ENCODE results near the gene CROCC2.

The CROCC2 gene

GRCh38 chr2:241005569-241005968, 99.4 kb downstream of the CROCC2 start:
- no peaks in the 10 kb centered on the region for H3K36me3 ChIP-seq (ENCODE audit: control insufficient read depth, low read length)
- no peak for TF ChIP-seq EZH2phosphoT487 (IDR thresholded peaks at IDR 0.05; ENCODE audit: borderline replicate concordance, low read length)
- no peak for TF ChIP-seq CTCF (IDR thresholded peaks at IDR 0.05; ENCODE audit: low read depth, low read length, poor library complexity, severe bottlenecking)
- no peak overlapping the region for H3K4me3 ChIP-seq (ENCODE audit: low read length)
- no peak overlapping the region for H3K4me2 ChIP-seq (ENCODE audit: low read length)
- no peaks in the 10 kb centered on the region for H3K9me2 ChIP-seq (replicated peaks; ENCODE audit: control insufficient read depth, low read length)
- no peaks in the 10 kb centered on the region for H3K27me3 ChIP-seq (ENCODE audit: control insufficient read depth, low read length)
- H3K79me2 ChIP-seq (ENCODE audit: control insufficient read depth, low read length), result no peaks in the 10 kb centered on the region
- no peaks in the 10 kb centered on the region for H3F3A ChIP-seq (ENCODE audit: control insufficient read depth, insufficient read depth)
- no peak overlapping the region for H3K27ac ChIP-seq (ENCODE audit: low read depth, low read length)
- H3K9me3 ChIP-seq (ENCODE audit: control insufficient read depth, insufficient read depth, low read length), result peaks cover 20% of the 10 kb centered on the region
- no peaks in the 10 kb centered on the region for H3K4me1 ChIP-seq (ENCODE audit: control insufficient read depth, low read length)
- H4K20me1 ChIP-seq (ENCODE audit: control insufficient read depth, insufficient read depth, low read depth, low read length), result no peaks in the 10 kb centered on the region

GRCh38 chr2:241006412-241006811, 100.3 kb downstream of the CROCC2 start:
- H3K4me3 ChIP-seq (ENCODE audit: low read length), result no peak overlapping the region
- H3K27me3 ChIP-seq (ENCODE audit: control insufficient read depth, low read length), result no peaks in the 10 kb centered on the region
- H3K4me2 ChIP-seq (ENCODE audit: low read length), result no peak overlapping the region
- no peaks in the 10 kb centered on the region for H3F3A ChIP-seq (ENCODE audit: control insufficient read depth, insufficient read depth)
- no peak for TF ChIP-seq EZH2phosphoT487 (IDR thresholded peaks at IDR 0.05; ENCODE audit: borderline replicate concordance, low read length)
- no peak for TF ChIP-seq CTCF (IDR thresholded peaks at IDR 0.05; ENCODE audit: low read depth, low read length, poor library complexity, severe bottlenecking)
- H3K27ac ChIP-seq (ENCODE audit: low read depth, low read length), result no peak overlapping the region
- H3K9me2 ChIP-seq (replicated peaks; ENCODE audit: control insufficient read depth, low read length), result no peaks in the 10 kb centered on the region
- no peaks in the 10 kb centered on the region for H3K4me1 ChIP-seq (ENCODE audit: control insufficient read depth, low read length)
- no peaks in the 10 kb centered on the region for H4K20me1 ChIP-seq (ENCODE audit: control insufficient read depth, insufficient read depth, low read depth, low read length)
- no peaks in the 10 kb centered on the region for H3K79me2 ChIP-seq (ENCODE audit: control insufficient read depth, low read length)
- H3K9me3 ChIP-seq (ENCODE audit: control insufficient read depth, insufficient read depth, low read length), result peaks cover 20% of the 10 kb centered on the region
- H3K36me3 ChIP-seq (ENCODE audit: control insufficient read depth, low read length), result no peaks in the 10 kb centered on the region

- Histone ChIP-seq H3K4me1 (ENCODE audit: control insufficient read depth, low read length) (no peaks in the 10 kb centered on the region), H3K79me2 (ENCODE audit: control insufficient read depth, low read length) (no peaks in the 10 kb centered on the region), H4K20me1 (ENCODE audit: control insufficient read depth, insufficient read depth, low read depth, low read length) (no peaks in the 10 kb centered on the region), H3K36me3 (ENCODE audit: control insufficient read depth, low read length) (no peaks in the 10 kb centered on the region), H3K27ac (ENCODE audit: low read depth, low read length) (no peak overlapping the region), H3K9me3 (ENCODE audit: control insufficient read depth, insufficient read depth, low read length) (peaks cover 20% of the 10 kb centered on the region), H3K27me3 (ENCODE audit: control insufficient read depth, low read length) (no peaks in the 10 kb centered on the region), H3K9me2 (replicated peaks; ENCODE audit: control insufficient read depth, low read length) (no peaks in the 10 kb centered on the region), H3K4me2 (ENCODE audit: low read length) (no peak overlapping the region), H3F3A (ENCODE audit: control insufficient read depth, insufficient read depth) (no peaks in the 10 kb centered on the region), H3K4me3 (ENCODE audit: low read length) (no peak overlapping the region)
- TF ChIP-seq EZH2phosphoT487 (IDR thresholded peaks at IDR 0.05; ENCODE audit: borderline replicate concordance, low read length), result no peak
These were observed 101.0 kb downstream of the CROCC2 start for GRCh38 chr2:241007111-241007510.

- no peaks in the 10 kb centered on the region for H3K27me3 ChIP-seq (ENCODE audit: control insufficient read depth, low read length)
- no peak overlapping the region for H3K27ac ChIP-seq (ENCODE audit: low read depth, low read length)
- no peaks in the 10 kb centered on the region for H3K36me3 ChIP-seq (ENCODE audit: control insufficient read depth, low read length)
- TF ChIP-seq CTCF (IDR thresholded peaks at IDR 0.05; ENCODE audit: low read depth, low read length, poor library complexity, severe bottlenecking) (no peak), EZH2phosphoT487 (IDR thresholded peaks at IDR 0.05; ENCODE audit: borderline replicate concordance, low read length) (no peak)
- no peaks in the 10 kb centered on the region for H3F3A ChIP-seq (ENCODE audit: control insufficient read depth, insufficient read depth)
- H3K79me2 ChIP-seq (ENCODE audit: control insufficient read depth, low read length), result no peaks in the 10 kb centered on the region
- peaks cover 20% of the 10 kb centered on the region for H3K9me3 ChIP-seq (ENCODE audit: control insufficient read depth, insufficient read depth, low read length)
- H3K4me2 ChIP-seq (ENCODE audit: low read length), result no peak overlapping the region
- no peaks in the 10 kb centered on the region for H3K4me1 ChIP-seq (ENCODE audit: control insufficient read depth, low read length)
- H3K9me2 ChIP-seq (replicated peaks; ENCODE audit: control insufficient read depth, low read length), result no peaks in the 10 kb centered on the region
- no peaks in the 10 kb centered on the region for H4K20me1 ChIP-seq (ENCODE audit: control insufficient read depth, insufficient read depth, low read depth, low read length)
- H3K4me3 ChIP-seq (ENCODE audit: low read length), result no peak overlapping the region
These were observed 102.0 kb downstream of the CROCC2 start for GRCh38 chr2:241007880-241008710.
